NCI-H345 treated with DMSO at 0.1 percent for 48 hours (cell line): Measurements from ENCODE around the gene EVA1B.

ENCODE experiments used
- DNase-seq: peaks from one replicate; lab custom pipeline; 2025; ENCODE audit not compliant: unreplicated experiment; lab: John Stamatoyannopoulos, UW

Gene EVA1B

GRCh38 chr1:36284061-36284460, 39.4 kb downstream of the EVA1B start:
- DNase-seq, result no peak

- DNase-seq, result no peak
Observed at GRCh38 chr1:36279789-36280296, 43.6 kb downstream of the EVA1B start.

GRCh38 chr1:36279110-36279788, 44.2 kb downstream of the EVA1B start:
- DNase-seq, result no peak

- no peak for DNase-seq
Observed at GRCh38 chr1:36276688-36277087, 46.8 kb downstream of the EVA1B start.

GRCh38 chr1:36274201-36274600, 49.2 kb downstream of the EVA1B start:
- DNase-seq, result no peak

GRCh38 chr1:36273024-36273423, 50.4 kb downstream of the EVA1B start:
- no peak for DNase-seq
